ENCODE data around the gene BLVRB. TPM values are rescaled to one million over a fixed set of nuclear protein-coding genes. Genes with fewer than 3 reads are reported as not detected.

BLVRB gene
- total and polyA plus RNA-seq, 4 donors: 132 to 1,243 (median 252) TPM

- DNase-seq (ENCODE audit: low spot score): peak; percentile 92
- peak; percentile 97 to 99 for TF ChIP-seq EGR1 (IDR thresholded peaks at IDR 0.05; ENCODE audit: low read depth in 2 of 2)
- TF ChIP-seq RAD21 (IDR thresholded peaks at IDR 0.05): peak; percentile 74 to 79
- peak; percentile 73 for TF ChIP-seq YY1 (IDR thresholded peaks at IDR 0.05)
- TF ChIP-seq TAF1 (conservative IDR thresholded peaks at IDR 0.05): peak; percentile 33
- no peak for TF ChIP-seq FOXA2 (IDR thresholded peaks at IDR 0.05)
- TF ChIP-seq HNF4G (IDR thresholded peaks at IDR 0.05): no peak
- TF ChIP-seq SP1 (IDR thresholded peaks at IDR 0.05): peak; percentile 83
- TF ChIP-seq, protein P1, sequence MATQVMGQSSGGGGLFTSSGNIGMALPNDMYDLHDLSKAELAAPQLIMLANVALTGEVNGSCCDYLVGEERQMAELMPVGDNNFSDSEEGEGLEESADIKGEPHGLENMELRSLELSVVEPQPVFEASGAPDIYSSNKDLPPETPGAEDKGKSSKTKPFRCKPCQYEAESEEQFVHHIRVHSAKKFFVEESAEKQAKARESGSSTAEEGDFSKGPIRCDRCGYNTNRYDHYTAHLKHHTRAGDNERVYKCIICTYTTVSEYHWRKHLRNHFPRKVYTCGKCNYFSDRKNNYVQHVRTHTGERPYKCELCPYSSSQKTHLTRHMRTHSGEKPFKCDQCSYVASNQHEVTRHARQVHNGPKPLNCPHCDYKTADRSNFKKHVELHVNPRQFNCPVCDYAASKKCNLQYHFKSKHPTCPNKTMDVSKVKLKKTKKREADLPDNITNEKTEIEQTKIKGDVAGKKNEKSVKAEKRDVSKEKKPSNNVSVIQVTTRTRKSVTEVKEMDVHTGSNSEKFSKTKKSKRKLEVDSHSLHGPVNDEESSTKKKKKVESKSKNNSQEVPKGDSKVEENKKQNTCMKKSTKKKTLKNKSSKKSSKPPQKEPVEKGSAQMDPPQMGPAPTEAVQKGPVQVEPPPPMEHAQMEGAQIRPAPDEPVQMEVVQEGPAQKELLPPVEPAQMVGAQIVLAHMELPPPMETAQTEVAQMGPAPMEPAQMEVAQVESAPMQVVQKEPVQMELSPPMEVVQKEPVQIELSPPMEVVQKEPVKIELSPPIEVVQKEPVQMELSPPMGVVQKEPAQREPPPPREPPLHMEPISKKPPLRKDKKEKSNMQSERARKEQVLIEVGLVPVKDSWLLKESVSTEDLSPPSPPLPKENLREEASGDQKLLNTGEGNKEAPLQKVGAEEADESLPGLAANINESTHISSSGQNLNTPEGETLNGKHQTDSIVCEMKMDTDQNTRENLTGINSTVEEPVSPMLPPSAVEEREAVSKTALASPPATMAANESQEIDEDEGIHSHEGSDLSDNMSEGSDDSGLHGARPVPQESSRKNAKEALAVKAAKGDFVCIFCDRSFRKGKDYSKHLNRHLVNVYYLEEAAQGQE (IDR thresholded peaks at IDR 0.05): peak; percentile 83
- TF ChIP-seq MAX (IDR thresholded peaks at IDR 0.05): no peak
- TF ChIP-seq, protein P2, sequence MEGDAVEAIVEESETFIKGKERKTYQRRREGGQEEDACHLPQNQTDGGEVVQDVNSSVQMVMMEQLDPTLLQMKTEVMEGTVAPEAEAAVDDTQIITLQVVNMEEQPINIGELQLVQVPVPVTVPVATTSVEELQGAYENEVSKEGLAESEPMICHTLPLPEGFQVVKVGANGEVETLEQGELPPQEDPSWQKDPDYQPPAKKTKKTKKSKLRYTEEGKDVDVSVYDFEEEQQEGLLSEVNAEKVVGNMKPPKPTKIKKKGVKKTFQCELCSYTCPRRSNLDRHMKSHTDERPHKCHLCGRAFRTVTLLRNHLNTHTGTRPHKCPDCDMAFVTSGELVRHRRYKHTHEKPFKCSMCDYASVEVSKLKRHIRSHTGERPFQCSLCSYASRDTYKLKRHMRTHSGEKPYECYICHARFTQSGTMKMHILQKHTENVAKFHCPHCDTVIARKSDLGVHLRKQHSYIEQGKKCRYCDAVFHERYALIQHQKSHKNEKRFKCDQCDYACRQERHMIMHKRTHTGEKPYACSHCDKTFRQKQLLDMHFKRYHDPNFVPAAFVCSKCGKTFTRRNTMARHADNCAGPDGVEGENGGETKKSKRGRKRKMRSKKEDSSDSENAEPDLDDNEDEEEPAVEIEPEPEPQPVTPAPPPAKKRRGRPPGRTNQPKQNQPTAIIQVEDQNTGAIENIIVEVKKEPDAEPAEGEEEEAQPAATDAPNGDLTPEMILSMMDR (IDR thresholded peaks at IDR 0.05; ENCODE audit: low read depth, low read length, missing input control): peak; percentile 83
- TF ChIP-seq NR2F2 (IDR thresholded peaks at IDR 0.05): peak; percentile 26
- no peak for TF ChIP-seq RXRA (IDR thresholded peaks at IDR 0.05)
- TF ChIP-seq JUND (IDR thresholded peaks at IDR 0.05): no peak
- peak; percentile 43 for TF ChIP-seq FOXA1 (IDR thresholded peaks at IDR 0.05)
- TF ChIP-seq, protein P3, sequence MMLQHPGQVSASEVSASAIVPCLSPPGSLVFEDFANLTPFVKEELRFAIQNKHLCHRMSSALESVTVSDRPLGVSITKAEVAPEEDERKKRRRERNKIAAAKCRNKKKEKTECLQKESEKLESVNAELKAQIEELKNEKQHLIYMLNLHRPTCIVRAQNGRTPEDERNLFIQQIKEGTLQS (IDR thresholded peaks at IDR 0.05): no peak
- peak in 1 of 2 donors; percentile 70 for TF ChIP-seq GABPA (IDR thresholded peaks at IDR 0.05 in 1 of 2, conservative IDR thresholded peaks at IDR 0.05 in 1 of 2)
- TF ChIP-seq HNF4A (conservative IDR thresholded peaks at IDR 0.05): peak; percentile 16 to 48
- TF ChIP-seq ZBTB33 (IDR thresholded peaks at IDR 0.05): no peak
- peak overlapping the region; percentile 96 to 97 for H3K9ac ChIP-seq (ENCODE audit: low read depth in 1 of 2, low read length in 2 of 2)
- H3K9me3 ChIP-seq (ENCODE audit: control insufficient read depth in 4 of 4, low read length in 3 of 4): no peaks in the 10 kb centered on the region
- H3K27me3 ChIP-seq (ENCODE audit: control insufficient read depth in 4 of 4, insufficient read depth in 4 of 4, low read length in 3 of 4): no peaks in the 10 kb centered on the region
- H3K4me3 ChIP-seq (ENCODE audit: low read depth in 1 of 3, low read length in 3 of 3): peak overlapping the region; percentile 52 to 75 (median 62)
- H3K36me3 ChIP-seq (ENCODE audit: control insufficient read depth in 4 of 4, insufficient read depth in 3 of 4, low read depth in 1 of 4, low read length in 3 of 4): peaks cover 2 to 5% (median 4%) of the 10 kb centered on the region in 4 donors
- under 1% methylated on average over 56 of the region's 56 CpGs for WGBS
- H3K4me1 ChIP-seq (ENCODE audit: control insufficient read depth in 4 of 4, insufficient read depth in 4 of 4, low read length in 3 of 4): peaks cover 0 to 13% (median 8%) of the 10 kb centered on the region in 4 donors
- H3K27ac ChIP-seq (ENCODE audit: low read depth in 1 of 2, low read length in 2 of 2): peak overlapping the region; percentile 93 to 98
Measured at GRCh38 chr19:40420766-40421765, 44.5 kb downstream of the BLVRB start.

Measured in liver (tissue), 9 donors.